HEK293 (cell line): Measurements from ENCODE around the gene PCSK5.

Experiments
- CTCF ChIA-PET: fragments of 350-600 bp; formaldehyde crosslinking; extraction: SDS; loops from one replicate; lab custom pipeline; 2021; ENCODE audit warnings: antibody characterized with exemption; lab: Yijun Ruan, JAX
- POLR2A ChIA-PET: fragments of 300-600 bp; formaldehyde crosslinking; extraction: SDS; loops from one replicate; lab custom pipeline; 2020; ENCODE audit warnings: antibody characterized with exemption, inconsistent platforms; lab: Yijun Ruan, JAX
- H3K27ac ChIP-seq: fragments of 200-500 bp; sonication (Bioruptor generic); 2 replicates; pipeline ENCODE4 v1.5.1; 2014; ENCODE audit warnings: low read depth, low read length, control low read depth, inconsistent platforms; ENCODE audit errors: extremely low read depth
- H3K36me3 ChIP-seq, 2 experiments: fragments of 200-500 bp in 1 of 2; sonication (Bioruptor generic) in 1 of 2; 1 replicate in 1 of 2; 2 replicates in 1 of 2; pipeline ENCODE4 v1.5.1; 2014 to 2017; ENCODE audit warnings: inconsistent platforms in 2 of 2, low read length in 2 of 2; ENCODE audit not compliant: control insufficient read depth in 2 of 2, insufficient read depth in 1 of 2
- H3K4me1 ChIP-seq: fragments of 200-500 bp; sonication (Bioruptor generic); 2 replicates; pipeline ENCODE4 v1.5.1; 2014; ENCODE audit warnings: mild to moderate bottlenecking, low read length, inconsistent platforms; ENCODE audit not compliant: control insufficient read depth, insufficient read depth
- H3K4me3 ChIP-seq: 2 replicates; pipeline ENCODE4 v1.5.1; 2011; ENCODE audit warnings: low read depth, mild to moderate bottlenecking, control low read depth, low read length, moderate library complexity
- H3K9me3 ChIP-seq: fragments of 200-500 bp; sonication (Bioruptor generic); 2 replicates; pipeline ENCODE4 v1.5.1; 2014; ENCODE audit warnings: low read depth, low read length, inconsistent platforms; ENCODE audit not compliant: control insufficient read depth, insufficient read depth
- FEZF1 ChIP-seq: fragments of 450-650 bp; formaldehyde crosslinking; IDR thresholded peaks from 2 replicates; pipeline ENCODE4 v1.5.1; 2016; ENCODE audit warnings: missing biosample characterization, missing genetic modification characterization
- GLIS1 ChIP-seq: fragments of 450-650 bp; formaldehyde crosslinking; IDR thresholded peaks from 2 replicates; pipeline ENCODE4 v1.5.1; 2016; ENCODE audit warnings: missing biosample characterization, missing genetic modification characterization
- MEIS1 ChIP-seq: sonication (generic); formaldehyde crosslinking; IDR thresholded peaks from 2 replicates; pipeline ENCODE4 v1.8.1; 2022; ENCODE audit warnings: missing genetic modification reagents, mild to moderate bottlenecking, borderline replicate concordance
- MZF1 ChIP-seq: fragments of 450-650 bp; formaldehyde crosslinking; IDR thresholded peaks from 2 replicates; pipeline ENCODE4 v1.5.1; 2017; ENCODE audit warnings: missing biosample characterization, missing genetic modification characterization, borderline replicate concordance
- OSR2 ChIP-seq: fragments of 450-650 bp; formaldehyde crosslinking; IDR thresholded peaks from 2 replicates; pipeline ENCODE4 v1.5.1; 2016; ENCODE audit warnings: missing biosample characterization, missing genetic modification characterization
- SP7 ChIP-seq: fragments of 450-650 bp; formaldehyde crosslinking; IDR thresholded peaks from 2 replicates; pipeline ENCODE4 v1.5.1; 2016; ENCODE audit warnings: missing biosample characterization, missing genetic modification characterization
- TCF7L2 ChIP-seq: IDR thresholded peaks from 2 replicates; pipeline ENCODE4 v1.6.1; 2011; ENCODE audit warnings: low read depth, mild to moderate bottlenecking, inconsistent platforms, low read length, moderate library complexity, borderline replicate concordance
- ZIC2 ChIP-seq: fragments of 450-650 bp; formaldehyde crosslinking; IDR thresholded peaks from 2 replicates; pipeline ENCODE4 v1.5.1; 2016; ENCODE audit warnings: missing biosample characterization, missing genetic modification characterization
- ZNF223 ChIP-seq: fragments of 450-650 bp; formaldehyde crosslinking; IDR thresholded peaks from 2 replicates; pipeline ENCODE4 v1.5.1; 2016; ENCODE audit warnings: missing biosample characterization, missing genetic modification characterization
- ZNF248 ChIP-seq: fragments of 450-650 bp; formaldehyde crosslinking; IDR thresholded peaks from 2 replicates; pipeline ENCODE4 v1.5.1; 2017; ENCODE audit warnings: missing biosample characterization, missing genetic modification characterization
- ZNF266 ChIP-seq: fragments of 450-650 bp; formaldehyde crosslinking; IDR thresholded peaks from 2 replicates; pipeline ENCODE4 v1.5.1; 2016; ENCODE audit warnings: missing biosample characterization, missing genetic modification characterization, low read depth
- ZNF341 ChIP-seq: fragments of 450-650 bp; formaldehyde crosslinking; IDR thresholded peaks from 2 replicates; pipeline ENCODE4; 2016; ENCODE audit warnings: low read depth, missing biosample characterization, missing genetic modification characterization
- ZNF596 ChIP-seq: fragments of 450-650 bp; IDR thresholded peaks from 2 replicates; pipeline ENCODE4 v1.5.0; 2018; ENCODE audit warnings: missing biosample characterization, mild to moderate bottlenecking, missing genetic modification characterization, moderate library complexity
- ZNF654 ChIP-seq: fragments of 450-650 bp; formaldehyde crosslinking; IDR thresholded peaks from 2 replicates; pipeline ENCODE4 v1.5.1; 2016; ENCODE audit warnings: low read depth, missing biosample characterization, missing genetic modification characterization
- ZNF707 ChIP-seq: fragments of 450-650 bp; formaldehyde crosslinking; IDR thresholded peaks from 2 replicates; pipeline ENCODE4 v1.5.1; 2016; ENCODE audit warnings: missing biosample characterization, missing genetic modification characterization
- ZNF843 ChIP-seq: fragments of 450-650 bp; formaldehyde crosslinking; IDR thresholded peaks from 2 replicates; pipeline ENCODE4 v1.5.1; 2016; ENCODE audit warnings: missing biosample characterization, missing genetic modification characterization
- ZXDB ChIP-seq: fragments of 450-650 bp; formaldehyde crosslinking; IDR thresholded peaks from 2 replicates; pipeline ENCODE4 v1.5.1; 2016; ENCODE audit warnings: missing biosample characterization, missing genetic modification characterization
- TF ChIP-seq, protein P1 (sequence below): fragments of 450-650 bp; formaldehyde crosslinking; IDR thresholded peaks from 2 replicates; pipeline ENCODE4 v1.5.1; 2017; ENCODE audit warnings: missing biosample characterization, missing genetic modification characterization
- TF ChIP-seq, protein P2 (sequence below): fragments of 450-650 bp; formaldehyde crosslinking; IDR thresholded peaks from 2 replicates; pipeline ENCODE4 v1.5.1; 2016; ENCODE audit warnings: missing biosample characterization, missing genetic modification characterization
- TF ChIP-seq, protein P3 (sequence below): fragments of 450-650 bp; IDR thresholded peaks from 2 replicates; pipeline ENCODE4 v1.5.1; 2018; ENCODE audit warnings: missing biosample characterization, mild to moderate bottlenecking, missing genetic modification characterization
- TF ChIP-seq, protein P4 (sequence below): fragments of 450-650 bp; formaldehyde crosslinking; IDR thresholded peaks from 2 replicates; pipeline ENCODE4 v1.5.1; 2016; ENCODE audit warnings: missing biosample characterization, missing genetic modification characterization

The PCSK5 gene

DNA sequence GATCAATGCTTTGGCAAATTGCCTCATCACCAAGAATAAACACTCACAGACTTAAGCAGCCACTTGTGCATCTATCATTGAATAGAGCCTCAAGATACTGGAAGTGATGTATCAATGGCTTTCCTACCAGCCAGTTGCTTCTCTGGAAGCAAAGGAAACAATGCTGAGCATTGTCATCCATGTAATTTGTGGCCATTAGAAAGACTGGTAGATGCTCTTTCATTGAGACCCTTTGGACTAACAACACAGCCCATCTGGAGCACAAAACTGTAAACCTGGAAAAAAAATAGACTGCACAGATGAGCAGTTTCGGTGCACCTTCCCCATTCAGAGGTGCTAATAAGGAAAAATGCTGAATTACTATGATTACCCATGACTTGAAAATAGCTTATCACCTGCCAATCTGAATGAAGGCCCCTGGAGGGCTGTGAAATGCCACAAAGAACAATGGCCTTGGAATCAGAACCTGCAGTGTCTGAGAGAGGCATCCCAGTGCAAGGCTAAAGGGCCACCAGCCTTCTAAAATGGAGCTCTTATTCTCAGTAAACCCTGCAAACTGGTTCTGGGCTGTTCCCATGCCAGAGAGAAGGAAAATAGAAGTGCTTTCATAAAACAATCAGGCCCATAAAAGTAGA lies 376.3 kb downstream of the PCSK5 start:
- Histone ChIP-seq H3K9me3 (no peaks in the 10 kb centered on the region), H3K36me3 (no peaks in the 10 kb centered on the region), H3K4me1 (peaks cover 19% of the 10 kb centered on the region)
- CTCF ChIA-PET: interaction anchor here (1.7 kb wide), 1 partner anchor 36 kb away, joined by 9 read pairs; no protein-coding TSS in a partner anchor
- POLR2A ChIA-PET: no interaction called here
- TF ChIP-seq ZNF654 (tag by site-specific recombination) (no peak), ZNF223 (no peak), ZNF248 (tag by site-specific recombination) (no peak), ZIC2 (tag by site-specific recombination) (no peak), ZXDB (tag by site-specific recombination) (no peak)
- TF ChIP-seq, all 188 proteins: peak for 0
- H3K27ac ChIP-seq: peak overlapping the region; percentile 38
- H3K4me3 ChIP-seq: no peak overlapping the region

DNA sequence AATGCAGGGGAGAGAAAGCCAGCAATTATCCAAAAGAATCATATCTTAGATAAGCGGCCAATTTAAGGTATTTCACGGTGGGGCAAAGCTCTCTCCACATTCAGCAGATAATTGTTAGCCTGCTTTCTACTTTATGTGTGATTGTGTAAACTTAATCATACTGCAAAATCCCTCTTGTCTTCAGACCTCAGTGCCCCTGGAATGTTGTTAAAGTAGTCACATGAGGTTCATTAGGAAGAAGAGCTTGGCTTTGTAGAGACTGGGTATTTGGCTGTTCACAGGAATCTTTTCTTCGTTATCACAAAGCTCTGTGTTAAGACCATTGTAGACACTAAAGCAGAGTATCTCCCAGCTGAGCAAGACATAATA lies 376.8 kb downstream of the PCSK5 start:
- no peaks in the 10 kb centered on the region for H3K36me3 ChIP-seq
- no peaks in the 10 kb centered on the region for H3K9me3 ChIP-seq
- POLR2A ChIA-PET: no interaction called here
- TF ChIP-seq, protein P1, sequence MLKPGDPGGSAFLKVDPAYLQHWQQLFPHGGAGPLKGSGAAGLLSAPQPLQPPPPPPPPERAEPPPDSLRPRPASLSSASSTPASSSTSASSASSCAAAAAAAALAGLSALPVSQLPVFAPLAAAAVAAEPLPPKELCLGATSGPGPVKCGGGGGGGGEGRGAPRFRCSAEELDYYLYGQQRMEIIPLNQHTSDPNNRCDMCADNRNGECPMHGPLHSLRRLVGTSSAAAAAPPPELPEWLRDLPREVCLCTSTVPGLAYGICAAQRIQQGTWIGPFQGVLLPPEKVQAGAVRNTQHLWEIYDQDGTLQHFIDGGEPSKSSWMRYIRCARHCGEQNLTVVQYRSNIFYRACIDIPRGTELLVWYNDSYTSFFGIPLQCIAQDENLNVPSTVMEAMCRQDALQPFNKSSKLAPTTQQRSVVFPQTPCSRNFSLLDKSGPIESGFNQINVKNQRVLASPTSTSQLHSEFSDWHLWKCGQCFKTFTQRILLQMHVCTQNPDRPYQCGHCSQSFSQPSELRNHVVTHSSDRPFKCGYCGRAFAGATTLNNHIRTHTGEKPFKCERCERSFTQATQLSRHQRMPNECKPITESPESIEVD (tag by site-specific recombination): peak; percentile 89
- TF ChIP-seq GLIS1 (tag by site-specific recombination) (peak; percentile 87), ZNF341 (tag by site-specific recombination) (0 out of 2 replicates have a peak, but pooled peaks have one; percentile 39), MEIS1 (no peak), ZXDB (tag by site-specific recombination) (peak; percentile 42; the same call in 1 of the 2 replicates), ZNF266 (tag by site-specific recombination) (no peak), ZNF707 (tag by site-specific recombination) (no peak), ZNF596 (tag by site-specific recombination) (peak; percentile 57; the same call in 1 of the 2 replicates), ZNF843 (tag by site-specific recombination) (peak; percentile 41; the same call in 1 of the 2 replicates), SP7 (tag by site-specific recombination) (peak; percentile 95), TCF7L2 (peak; percentile 60; the same call in 1 of the 2 replicates), FEZF1 (tag by site-specific recombination) (0 out of 2 replicates have a peak, but pooled peaks have one; percentile 19), OSR2 (peak; percentile 68; the same call in 1 of the 2 replicates), MZF1 (peak; percentile 34; the same call in 1 of the 2 replicates)
- TF ChIP-seq, protein P2, sequence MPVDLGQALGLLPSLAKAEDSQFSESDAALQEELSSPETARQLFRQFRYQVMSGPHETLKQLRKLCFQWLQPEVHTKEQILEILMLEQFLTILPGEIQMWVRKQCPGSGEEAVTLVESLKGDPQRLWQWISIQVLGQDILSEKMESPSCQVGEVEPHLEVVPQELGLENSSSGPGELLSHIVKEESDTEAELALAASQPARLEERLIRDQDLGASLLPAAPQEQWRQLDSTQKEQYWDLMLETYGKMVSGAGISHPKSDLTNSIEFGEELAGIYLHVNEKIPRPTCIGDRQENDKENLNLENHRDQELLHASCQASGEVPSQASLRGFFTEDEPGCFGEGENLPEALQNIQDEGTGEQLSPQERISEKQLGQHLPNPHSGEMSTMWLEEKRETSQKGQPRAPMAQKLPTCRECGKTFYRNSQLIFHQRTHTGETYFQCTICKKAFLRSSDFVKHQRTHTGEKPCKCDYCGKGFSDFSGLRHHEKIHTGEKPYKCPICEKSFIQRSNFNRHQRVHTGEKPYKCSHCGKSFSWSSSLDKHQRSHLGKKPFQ: peak; percentile 60
- TF ChIP-seq, protein P3, sequence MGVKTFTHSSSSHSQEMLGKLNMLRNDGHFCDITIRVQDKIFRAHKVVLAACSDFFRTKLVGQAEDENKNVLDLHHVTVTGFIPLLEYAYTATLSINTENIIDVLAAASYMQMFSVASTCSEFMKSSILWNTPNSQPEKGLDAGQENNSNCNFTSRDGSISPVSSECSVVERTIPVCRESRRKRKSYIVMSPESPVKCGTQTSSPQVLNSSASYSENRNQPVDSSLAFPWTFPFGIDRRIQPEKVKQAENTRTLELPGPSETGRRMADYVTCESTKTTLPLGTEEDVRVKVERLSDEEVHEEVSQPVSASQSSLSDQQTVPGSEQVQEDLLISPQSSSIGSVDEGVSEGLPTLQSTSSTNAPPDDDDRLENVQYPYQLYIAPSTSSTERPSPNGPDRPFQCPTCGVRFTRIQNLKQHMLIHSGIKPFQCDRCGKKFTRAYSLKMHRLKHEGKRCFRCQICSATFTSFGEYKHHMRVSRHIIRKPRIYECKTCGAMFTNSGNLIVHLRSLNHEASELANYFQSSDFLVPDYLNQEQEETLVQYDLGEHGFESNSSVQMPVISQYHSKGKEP (tag by site-specific recombination): 0 out of 2 replicates have a peak, but pooled peaks have one; percentile 42
- TF ChIP-seq, protein P4, sequence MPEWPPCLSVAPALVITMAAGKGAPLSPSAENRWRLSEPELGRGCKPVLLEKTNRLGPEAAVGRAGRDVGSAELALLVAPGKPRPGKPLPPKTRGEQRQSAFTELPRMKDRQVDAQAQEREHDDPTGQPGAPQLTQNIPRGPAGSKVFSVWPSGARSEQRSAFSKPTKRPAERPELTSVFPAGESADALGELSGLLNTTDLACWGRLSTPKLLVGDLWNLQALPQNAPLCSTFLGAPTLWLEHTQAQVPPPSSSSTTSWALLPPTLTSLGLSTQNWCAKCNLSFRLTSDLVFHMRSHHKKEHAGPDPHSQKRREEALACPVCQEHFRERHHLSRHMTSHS: no peak
- H3K4me1 ChIP-seq: peaks cover 19% of the 10 kb centered on the region
- H3K4me3 ChIP-seq: no peak overlapping the region
- H3K27ac ChIP-seq: peak overlapping the region; percentile 38
- CTCF ChIA-PET: interaction anchor here (0.6 to 1.7 kb wide), 2 partner anchors 35 to 1201 kb away, joined by 4 to 9 read pairs; no protein-coding TSS in a partner anchor
